Measurements from ENCODE around the gene NBAS. TPM values are rescaled to one million over a fixed set of nuclear protein-coding genes. Genes with fewer than 3 reads are reported as not detected.

Gene NBAS
- total and polyA plus RNA-seq, 10 of the 15 experiments (the other 5 are each of a cell fraction or from before 2014, with no cell fraction given), result 4.3 to 32.7 (median 20.8) TPM

GRCh38 chr2:15591373-15591691, 30.2 kb upstream of the NBAS start:
- H3K36me3 ChIP-seq (ENCODE audit: control insufficient read depth in 2 of 2, insufficient read depth in 2 of 2, low read length in 1 of 2), result peaks cover 0 to 14% of the 10 kb centered on the region in 2 experiments; a peak in 2 of 4 replicates
- no TSS peak for BruUV-seq (replicated peaks)
- H4K20me1 ChIP-seq (ENCODE audit: control insufficient read depth, insufficient read depth), result no peaks in the 10 kb centered on the region
- POLR2A ChIA-PET, result no interaction called here
- H3K27me3 ChIP-seq (replicated peaks in 1 of 2; ENCODE audit: control insufficient read depth in 2 of 2, insufficient read depth in 2 of 2, low read length in 1 of 2), result no peaks in the 10 kb centered on the region
- intact Hi-C loops (cut with micrococcal nuclease; ENCODE audit: unreplicated experiment), result no loop called here
- peak overlapping the region; percentile 80 for H3K4me2 ChIP-seq (ENCODE audit: control insufficient read depth, insufficient read depth)
- DNase-seq (ENCODE audit: low read depth, low spot score) (no peak), FAIRE-seq (no peak), ATAC-seq (no peak)
- peak overlapping the region; percentile 98 for H2AFZ ChIP-seq (ENCODE audit: control insufficient read depth, low read depth, low read length)
- WGBS (ENCODE audit: insufficient coverage, insufficient replicate concordance, low lambda C conversion rate, missing lambda C conversion rate), result 28% methylated on average over 7 of the region's 7 CpGs
- RAD21 ChIA-PET (ENCODE audit: unreplicated experiment), result no interaction called here
- SMC1A ChIA-PET (ENCODE audit: uncharacterized antibody, unreplicated experiment), result interaction anchor here (1.1 kb wide), 1 partner anchor 24 kb away, joined by 3 read pairs; no protein-coding TSS in a partner anchor
- peak overlapping the region; percentile 92 for H3K9ac ChIP-seq (ENCODE audit: control insufficient read depth, insufficient read depth, low read length)
- CTCF ChIA-PET, result no interaction called here
- H3K4me1 ChIP-seq (ENCODE audit: control insufficient read depth, insufficient read depth, low read length), result no peaks in the 10 kb centered on the region; the same call in none of the 2 replicates
- TF ChIP-seq MAX (IDR thresholded peaks at IDR 0.05; ENCODE audit: low read depth, low read length) (peak; percentile 60; the same call in 1 of the 2 replicates), SMAD1 (IDR thresholded peaks at IDR 0.05; ENCODE audit: low read depth, partially characterized antibody) (no peak), SIX5 (IDR thresholded peaks at IDR 0.05; ENCODE audit: low read depth, low read length, severe bottlenecking) (no peak), POLR2A (IDR thresholded peaks at IDR 0.05; ENCODE audit: low read depth, low read length) (no peak), NFXL1 (IDR thresholded peaks at IDR 0.05; ENCODE audit: borderline replicate concordance) (no peak), TCF12 (IDR thresholded peaks at IDR 0.05; ENCODE audit: low read depth, low read length) (no peak), E2F8 (IDR thresholded peaks at IDR 0.05; ENCODE audit: low read depth, partially characterized antibody) (no peak), TCF3 (IDR thresholded peaks at IDR 0.05; ENCODE audit: borderline replicate concordance, insufficient read depth, low read depth, low read length) (no peak), CEBPB (IDR thresholded peaks at IDR 0.05; ENCODE audit: borderline replicate concordance in 1 of 2, low read depth in 2 of 2, low read length in 2 of 2) (no peak), CBX5 (IDR thresholded peaks at IDR 0.05; ENCODE audit: low read depth) (no peak)
- TF ChIP-seq, protein P1, sequence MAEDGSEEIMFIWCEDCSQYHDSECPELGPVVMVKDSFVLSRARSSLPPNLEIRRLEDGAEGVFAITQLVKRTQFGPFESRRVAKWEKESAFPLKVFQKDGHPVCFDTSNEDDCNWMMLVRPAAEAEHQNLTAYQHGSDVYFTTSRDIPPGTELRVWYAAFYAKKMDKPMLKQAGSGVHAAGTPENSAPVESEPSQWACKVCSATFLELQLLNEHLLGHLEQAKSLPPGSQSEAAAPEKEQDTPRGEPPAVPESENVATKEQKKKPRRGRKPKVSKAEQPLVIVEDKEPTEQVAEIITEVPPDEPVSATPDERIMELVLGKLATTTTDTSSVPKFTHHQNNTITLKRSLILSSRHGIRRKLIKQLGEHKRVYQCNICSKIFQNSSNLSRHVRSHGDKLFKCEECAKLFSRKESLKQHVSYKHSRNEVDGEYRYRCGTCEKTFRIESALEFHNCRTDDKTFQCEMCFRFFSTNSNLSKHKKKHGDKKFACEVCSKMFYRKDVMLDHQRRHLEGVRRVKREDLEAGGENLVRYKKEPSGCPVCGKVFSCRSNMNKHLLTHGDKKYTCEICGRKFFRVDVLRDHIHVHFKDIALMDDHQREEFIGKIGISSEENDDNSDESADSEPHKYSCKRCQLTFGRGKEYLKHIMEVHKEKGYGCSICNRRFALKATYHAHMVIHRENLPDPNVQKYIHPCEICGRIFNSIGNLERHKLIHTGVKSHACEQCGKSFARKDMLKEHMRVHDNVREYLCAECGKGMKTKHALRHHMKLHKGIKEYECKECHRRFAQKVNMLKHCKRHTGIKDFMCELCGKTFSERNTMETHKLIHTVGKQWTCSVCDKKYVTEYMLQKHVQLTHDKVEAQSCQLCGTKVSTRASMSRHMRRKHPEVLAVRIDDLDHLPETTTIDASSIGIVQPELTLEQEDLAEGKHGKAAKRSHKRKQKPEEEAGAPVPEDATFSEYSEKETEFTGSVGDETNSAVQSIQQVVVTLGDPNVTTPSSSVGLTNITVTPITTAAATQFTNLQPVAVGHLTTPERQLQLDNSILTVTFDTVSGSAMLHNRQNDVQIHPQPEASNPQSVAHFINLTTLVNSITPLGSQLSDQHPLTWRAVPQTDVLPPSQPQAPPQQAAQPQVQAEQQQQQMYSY (CRISPR knock-in tag; IDR thresholded peaks at IDR 0.05), result 0 out of 2 replicates have a peak, but pooled peaks have one; percentile 14
- TF ChIP-seq, protein P2, sequence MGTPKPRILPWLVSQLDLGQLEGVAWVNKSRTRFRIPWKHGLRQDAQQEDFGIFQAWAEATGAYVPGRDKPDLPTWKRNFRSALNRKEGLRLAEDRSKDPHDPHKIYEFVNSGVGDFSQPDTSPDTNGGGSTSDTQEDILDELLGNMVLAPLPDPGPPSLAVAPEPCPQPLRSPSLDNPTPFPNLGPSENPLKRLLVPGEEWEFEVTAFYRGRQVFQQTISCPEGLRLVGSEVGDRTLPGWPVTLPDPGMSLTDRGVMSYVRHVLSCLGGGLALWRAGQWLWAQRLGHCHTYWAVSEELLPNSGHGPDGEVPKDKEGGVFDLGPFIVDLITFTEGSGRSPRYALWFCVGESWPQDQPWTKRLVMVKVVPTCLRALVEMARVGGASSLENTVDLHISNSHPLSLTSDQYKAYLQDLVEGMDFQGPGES (IDR thresholded peaks at IDR 0.05), result no peak
- H3K27ac ChIP-seq (ENCODE audit: control insufficient read depth, insufficient read depth), result peak overlapping the region; percentile 85
- H3K79me2 ChIP-seq (ENCODE audit: control insufficient read depth, insufficient read depth, low read length), result peaks cover 32% of the 10 kb centered on the region
- no peaks in the 10 kb centered on the region for H3K9me3 ChIP-seq (replicated peaks; ENCODE audit: control insufficient read depth, insufficient read depth, low read length)
- in situ Hi-C loops (cut with MboI), result no loop called here
- H3K4me3 ChIP-seq, result peak overlapping the region; percentile 95

All from GM12878 (cell line).